GM21619 (cell line): Measurements from ENCODE around the gene ATP9B.
"Not testable (repeated sequence)": the region's sequence is repeated elsewhere in the genome, so short reads cannot be mapped to it uniquely, and the experiment has no call there.

Source experiments
- ATAC-seq: cut with Tn5 transposase; IDR thresholded peaks from one replicate; pipeline ENCODE4 v1.9.1; 2021; ENCODE audit not compliant: unreplicated experiment

ATP9B gene

DNA sequence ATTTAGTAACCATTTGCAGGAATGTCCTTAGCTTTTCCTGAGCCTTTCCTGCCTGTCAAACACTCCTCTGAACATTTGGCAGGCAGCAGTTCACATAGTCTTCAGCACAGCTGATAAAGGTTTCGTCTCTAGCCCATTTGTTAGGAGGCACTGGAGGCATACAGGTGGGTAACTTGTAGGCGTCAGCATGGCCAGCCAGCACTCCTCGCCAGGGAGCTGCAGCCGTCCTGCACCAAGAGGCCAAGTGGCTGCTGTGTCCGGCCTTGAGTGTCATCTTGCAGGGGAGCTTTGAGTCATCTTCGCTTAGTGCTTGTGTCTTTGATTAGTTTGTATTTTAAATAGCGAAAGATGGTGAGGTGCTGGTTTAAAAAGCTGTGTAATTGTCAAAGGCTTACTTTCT is 206.3 kb downstream of the ATP9B start:
- ATAC-seq = no peak

DNA sequence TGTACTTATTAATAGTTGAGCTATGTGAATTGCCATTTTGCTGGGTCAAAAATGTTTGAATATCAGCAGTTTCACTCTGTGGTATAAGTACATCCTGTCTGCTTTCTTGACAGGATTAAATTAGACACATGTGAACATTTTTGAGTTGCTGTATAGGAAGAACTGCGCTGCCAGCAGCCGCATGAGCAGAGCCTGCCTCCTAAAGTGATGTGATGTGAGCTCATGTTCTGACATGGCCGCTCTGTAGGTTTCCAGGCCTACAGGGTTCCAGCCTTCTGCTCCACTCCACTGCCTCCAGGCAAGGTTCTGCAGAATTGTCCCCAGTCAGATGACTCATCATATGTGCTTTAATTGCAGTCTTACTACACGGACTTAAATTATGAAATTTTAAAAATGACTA is 206.8 kb downstream of the ATP9B start:
- peak; percentile 87 for ATAC-seq

DNA sequence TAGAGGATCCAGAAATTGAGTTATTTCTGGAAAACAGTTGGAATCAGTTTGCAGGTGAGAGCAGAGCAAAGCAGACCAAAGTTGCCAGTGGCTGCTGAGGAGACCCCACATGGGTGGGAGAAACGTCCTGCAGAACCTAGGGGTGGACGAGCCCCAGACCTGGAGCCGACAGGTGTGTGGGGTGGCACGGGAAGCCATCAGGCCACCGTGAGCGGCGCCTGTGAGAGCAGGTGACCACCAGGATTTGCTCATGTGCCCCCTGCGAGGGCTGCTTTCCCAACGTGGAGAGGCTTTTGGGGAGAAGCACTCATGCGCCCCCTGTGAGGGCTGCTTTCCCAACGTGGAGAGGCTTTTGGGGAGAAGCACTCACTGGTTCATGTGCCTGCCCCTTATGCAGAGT is 209.7 kb downstream of the ATP9B start:
- no peak for ATAC-seq

DNA sequence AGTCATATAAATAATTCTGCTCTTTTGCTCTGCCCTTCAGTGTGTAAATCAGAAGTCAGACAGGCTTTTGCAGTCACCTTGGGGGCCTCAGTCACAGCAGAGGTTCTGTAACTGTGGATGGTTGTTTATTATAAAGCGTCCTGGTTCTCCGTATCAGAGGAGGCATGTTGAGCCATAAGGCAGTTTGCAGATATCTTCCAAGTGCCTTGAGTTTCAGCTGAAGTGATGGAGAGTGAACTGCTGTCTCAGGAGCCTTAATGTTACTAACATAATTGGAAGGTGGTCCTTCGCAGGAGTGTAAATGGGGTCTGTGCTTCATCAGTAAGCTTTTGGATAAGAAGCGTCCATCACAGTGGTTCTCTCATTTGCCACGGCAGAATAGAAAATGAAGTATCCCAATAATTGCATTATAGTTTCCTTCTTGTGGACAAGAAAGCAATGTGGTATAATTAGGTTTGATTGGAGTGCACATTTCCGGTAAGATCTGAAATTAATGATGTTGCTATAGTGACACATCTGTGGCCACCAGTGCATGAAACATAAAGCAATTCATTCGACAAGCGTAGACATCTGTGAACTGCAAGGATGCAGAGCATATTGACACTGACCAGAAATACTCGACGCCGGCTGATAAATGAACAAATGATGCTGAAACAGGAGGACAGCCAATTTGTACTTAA is 214.1 kb downstream of the ATP9B start:
- no peak for ATAC-seq

DNA sequence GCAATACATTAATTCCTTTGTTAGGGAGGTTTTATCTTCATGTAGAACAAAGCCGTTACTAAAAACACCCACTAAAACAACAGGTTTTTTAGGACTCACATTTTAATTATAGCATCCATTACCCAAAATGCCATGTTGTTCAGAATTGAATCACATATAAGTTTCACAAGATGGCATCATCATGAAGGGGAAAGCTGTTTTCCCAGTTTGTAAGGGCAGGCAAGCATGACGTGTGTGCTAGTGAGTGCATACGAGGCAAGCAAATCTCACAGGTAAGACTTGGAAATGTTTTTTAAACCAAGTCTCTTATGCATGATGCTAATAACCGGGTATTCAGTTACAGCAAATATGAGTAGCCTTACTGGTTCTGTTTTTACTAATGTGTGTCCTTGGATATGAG is 214.7 kb downstream of the ATP9B start:
- ATAC-seq = no peak

DNA sequence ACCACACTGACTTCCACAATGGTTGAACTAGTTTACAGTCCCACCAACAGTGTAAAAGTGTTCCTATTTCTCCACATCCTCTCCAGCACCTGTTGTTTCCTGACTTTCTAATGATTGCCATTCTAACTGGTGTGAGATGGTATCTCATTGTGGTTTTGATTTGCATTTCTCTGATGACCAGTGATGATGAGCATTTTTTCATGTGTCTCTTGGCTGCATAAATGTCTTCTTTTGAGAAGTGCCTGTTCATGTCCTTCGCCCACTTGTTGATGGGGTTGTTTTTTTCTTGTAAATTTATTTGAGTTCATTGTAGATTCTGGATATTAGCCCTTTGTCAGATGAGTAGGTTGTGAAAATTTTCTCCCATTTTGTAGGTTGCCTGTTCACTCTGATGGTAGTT is 216.0 kb downstream of the ATP9B start:
- not testable (repeated sequence) for ATAC-seq

DNA sequence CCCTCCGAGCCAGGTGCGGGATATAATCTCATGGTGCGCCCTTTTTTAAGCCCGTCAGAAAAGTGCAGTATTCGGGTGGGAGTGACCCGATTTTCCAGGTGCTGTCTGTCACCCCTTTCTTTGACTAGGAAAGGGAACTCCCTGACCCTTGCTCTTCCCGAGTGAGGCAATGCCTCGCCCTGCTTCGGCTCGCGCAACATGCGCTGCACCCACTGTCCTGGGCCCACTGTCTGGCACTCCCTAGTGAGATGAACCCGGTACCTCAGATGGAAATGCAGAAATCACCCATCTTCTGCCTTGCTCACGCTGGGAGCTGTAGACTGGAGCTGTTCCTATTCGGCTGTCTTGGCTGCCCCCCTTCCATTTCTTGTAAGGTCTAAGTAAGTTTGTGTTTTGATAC is 221.2 kb downstream of the ATP9B start:
- ATAC-seq = not testable (repeated sequence)

DNA sequence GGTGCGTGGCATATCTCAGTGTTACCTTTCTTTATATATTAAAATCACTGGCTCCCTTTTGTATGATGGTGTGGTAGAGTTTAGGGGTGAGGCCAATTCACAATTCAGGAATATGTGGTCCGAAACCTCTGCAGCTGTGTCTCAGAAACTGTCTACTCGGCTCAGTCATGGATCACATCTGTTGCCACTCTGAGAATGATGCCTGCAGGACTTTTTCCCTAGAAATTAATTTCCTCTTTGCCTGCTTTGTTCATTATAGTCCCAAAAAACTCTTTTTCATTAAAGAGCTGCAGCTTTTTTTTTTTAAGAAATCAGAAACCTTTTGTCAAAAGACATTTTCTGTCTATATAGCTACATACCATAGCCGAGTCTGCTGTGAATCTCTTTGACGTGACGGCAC is 221.7 kb downstream of the ATP9B start:
- ATAC-seq = no peak

DNA sequence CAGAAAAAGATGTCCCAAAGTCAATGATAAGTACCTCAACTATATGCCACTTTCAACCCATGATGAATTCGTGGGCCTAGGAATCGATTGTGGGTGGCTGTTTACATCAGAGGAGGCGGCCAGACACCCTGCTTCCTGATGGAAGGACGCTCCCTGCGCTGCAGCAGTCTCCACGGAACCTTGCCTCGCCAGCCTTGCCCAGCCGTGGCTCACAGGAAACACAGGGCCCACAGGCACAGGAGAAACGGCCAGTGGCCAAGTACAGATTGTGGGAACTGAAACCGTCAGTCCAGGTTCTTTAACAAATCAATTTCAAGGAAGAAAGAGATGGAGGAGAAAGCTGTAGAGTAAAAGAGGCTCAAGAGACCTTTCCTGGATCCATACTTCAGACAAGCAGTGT is 225.0 kb downstream of the ATP9B start:
- no peak for ATAC-seq

DNA sequence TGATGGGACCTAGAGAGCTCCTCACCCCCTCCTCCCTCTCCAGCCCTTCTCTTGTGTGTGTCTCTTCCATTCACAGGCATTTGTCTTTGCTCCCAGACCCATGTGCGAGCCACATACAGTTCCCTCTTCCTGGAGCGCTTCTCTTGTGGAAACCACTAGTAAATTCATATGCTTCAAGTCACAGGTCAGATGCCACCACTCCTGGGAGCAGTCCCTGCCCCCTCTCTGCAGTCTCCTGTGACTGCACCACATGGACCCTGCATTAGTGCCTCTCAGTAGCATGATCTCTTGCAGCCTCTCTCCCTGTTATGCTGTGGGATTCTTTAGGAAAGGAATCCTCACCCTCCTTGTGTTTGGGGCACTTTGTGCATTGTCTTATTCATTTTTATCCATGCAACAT is 230.1 kb downstream of the ATP9B start:
- no peak for ATAC-seq

DNA sequence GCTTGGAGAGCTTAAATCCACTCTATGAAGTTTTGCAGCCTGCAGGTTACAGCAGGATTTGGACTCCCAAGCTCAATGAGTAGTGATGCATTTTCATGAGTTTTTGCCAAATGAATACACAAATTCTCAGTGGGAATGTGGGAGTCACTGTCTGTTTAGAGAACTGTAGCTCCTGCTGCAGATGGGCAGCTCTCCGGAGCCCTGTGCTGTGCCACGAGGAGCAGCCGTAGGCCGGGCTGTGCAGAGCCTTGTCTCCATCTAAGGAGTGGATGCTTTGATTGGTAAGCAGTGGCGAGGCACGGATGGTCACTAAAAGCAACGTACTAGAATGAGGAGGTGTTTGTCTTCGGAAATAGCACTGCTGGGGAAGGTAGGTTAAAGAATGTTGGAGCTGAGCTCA is 230.5 kb downstream of the ATP9B start:
- no peak for ATAC-seq

DNA sequence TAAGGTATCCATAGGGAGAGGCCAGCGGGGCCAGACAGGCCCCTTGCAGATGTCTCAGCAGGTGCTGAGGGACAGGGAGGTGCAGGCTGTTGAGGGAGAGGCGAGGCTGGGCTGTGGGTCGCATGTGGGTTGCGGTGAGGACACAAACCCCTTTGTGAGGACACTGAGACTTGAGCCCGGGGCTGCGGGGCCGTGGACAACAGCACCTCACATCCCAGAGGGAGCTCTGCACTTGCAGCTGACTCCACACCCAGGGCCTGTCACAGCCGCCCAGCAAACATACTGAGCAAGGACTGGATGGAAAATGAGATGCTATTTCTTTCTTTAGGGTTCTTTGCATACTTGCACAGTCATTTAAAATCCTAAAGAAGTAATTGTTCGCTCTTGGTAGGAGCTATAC is 231.2 kb downstream of the ATP9B start:
- no peak for ATAC-seq

DNA sequence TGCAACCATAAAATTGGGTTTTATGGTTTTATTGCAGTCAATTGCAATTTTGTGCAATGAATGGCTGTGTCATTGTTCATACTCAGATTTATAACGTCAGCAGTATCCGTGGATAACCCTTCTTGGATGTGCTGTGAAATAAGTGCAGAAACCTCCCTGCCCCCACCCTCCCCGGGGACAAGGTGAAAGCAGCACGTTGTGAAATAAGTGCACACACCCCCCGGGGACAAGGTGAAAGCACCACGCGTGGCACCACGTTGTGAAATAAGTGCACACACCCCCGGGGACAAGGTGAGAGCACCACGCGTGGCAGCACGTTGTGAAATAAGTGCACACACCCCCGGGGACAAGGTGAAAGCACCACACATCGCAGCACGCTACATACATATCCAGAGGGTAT is 232.9 kb downstream of the ATP9B start:
- ATAC-seq = no peak

DNA sequence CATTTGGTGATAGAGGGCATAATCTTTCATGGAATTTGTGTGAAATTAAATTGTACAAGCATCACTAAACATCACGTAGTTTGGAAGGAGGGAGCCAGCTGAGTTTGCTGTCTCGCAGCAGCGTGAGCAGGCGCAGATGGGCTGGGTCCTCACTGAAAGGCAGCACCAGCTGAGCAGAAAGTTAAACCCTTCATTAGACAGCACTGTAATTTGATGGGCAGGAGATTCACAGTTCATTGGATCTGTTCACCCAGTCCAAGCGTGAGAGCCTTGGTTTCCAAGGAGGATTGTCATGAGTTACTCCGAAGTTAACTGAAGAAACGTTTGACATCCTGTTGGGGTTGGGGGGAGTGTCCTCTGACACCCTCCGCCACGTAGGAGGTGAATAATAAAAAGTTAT is 236.7 kb downstream of the ATP9B start:
- no peak for ATAC-seq

DNA sequence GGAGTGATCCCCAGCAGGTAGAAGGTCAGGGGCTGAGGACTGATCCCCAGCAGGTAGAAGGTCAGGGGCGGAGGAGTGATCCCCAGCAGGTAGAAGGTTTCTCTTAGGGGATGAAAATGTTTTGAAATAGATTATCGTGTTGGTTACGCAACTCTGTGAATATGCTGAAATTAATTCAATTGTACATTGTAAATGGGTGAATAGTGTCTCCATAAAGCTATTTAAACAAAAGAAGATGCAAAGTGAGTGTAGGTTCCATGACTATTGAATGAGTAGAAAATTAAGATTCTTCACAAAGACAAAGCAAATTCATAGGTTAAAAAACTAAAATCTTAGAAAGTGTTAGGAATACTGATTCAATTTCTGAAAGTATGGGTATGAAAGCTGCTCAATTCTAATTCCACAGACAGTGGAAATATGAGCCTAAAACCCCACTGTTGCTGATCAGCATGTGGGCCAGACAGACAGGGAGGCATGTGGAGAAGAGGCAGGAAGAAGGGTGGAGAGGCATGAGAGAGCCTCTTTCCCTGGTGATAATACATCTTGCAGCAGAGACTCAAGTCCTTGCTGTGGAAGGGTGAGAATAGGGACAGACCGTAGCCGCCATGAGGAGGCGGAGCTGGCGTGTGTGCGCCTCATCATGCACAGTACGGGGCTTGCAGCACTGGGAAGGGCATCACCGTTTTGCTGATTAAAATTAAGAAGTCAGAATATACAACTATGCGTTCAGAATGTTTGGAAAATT is 240.6 kb downstream of the ATP9B start:
- no peak for ATAC-seq

DNA sequence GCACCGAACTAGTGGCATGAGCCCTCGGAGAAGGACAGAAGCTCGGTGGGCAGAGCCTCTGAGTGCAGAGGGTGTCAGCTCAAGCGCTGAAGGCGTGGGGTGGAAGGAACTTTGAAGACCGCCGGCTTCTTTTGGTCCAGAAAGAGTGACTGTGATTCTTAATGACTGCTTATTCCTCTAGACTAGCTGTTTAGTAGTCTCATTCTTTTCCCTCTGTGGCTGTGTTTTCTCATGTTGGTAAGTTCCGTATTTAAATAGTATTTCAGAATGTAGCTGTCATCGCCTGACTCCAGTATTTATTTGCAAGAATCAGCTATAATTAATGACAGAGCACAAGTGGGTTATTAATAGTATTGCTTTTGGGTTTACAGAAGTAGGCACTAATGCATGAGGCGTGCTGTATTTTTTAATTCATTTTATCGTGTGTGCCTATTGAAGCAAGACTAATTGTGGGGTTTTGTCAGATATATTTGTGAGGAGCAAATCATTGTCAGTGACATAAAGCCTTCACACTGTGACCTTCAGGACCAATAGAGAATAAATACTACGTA is 245.7 kb downstream of the ATP9B start:
- no peak for ATAC-seq

DNA sequence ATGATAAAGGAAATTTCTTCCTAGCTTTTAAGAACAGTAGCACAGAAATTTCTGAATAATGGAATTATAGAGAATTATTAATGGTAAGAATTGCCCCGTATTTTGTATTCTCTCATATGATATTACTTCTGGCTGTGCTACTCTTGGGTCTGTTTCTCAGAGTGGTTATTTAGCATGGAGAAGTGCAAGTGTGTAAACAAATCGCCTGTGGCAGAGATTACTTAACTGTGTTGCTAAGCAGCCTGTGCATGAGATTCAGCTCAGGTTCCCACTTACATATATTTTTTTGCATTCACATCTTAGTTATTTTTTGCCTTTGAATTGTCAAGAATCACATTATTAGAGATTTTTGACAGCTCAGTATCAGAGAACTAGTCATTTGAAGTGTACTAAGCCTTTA is 246.4 kb downstream of the ATP9B start:
- ATAC-seq = no peak

DNA sequence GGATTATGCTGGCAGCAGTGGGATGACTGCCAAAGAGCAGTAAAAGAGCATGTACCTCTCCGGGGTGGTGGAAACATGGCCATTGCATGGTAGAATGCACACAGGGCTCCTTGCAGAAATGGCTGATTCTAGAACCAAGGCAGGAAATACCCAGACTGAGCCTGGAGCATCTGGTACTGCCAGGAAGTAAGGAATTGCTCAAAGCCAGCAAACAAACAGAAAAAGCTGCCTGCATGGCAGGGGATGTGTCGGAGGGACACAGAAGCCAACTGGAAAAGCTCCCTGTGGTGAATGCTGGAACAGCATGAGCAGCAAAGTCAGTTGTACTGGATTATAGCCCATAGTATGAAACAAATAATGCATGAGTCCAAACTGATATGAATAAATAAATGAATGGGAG is 248.5 kb downstream of the ATP9B start:
- no peak for ATAC-seq

DNA sequence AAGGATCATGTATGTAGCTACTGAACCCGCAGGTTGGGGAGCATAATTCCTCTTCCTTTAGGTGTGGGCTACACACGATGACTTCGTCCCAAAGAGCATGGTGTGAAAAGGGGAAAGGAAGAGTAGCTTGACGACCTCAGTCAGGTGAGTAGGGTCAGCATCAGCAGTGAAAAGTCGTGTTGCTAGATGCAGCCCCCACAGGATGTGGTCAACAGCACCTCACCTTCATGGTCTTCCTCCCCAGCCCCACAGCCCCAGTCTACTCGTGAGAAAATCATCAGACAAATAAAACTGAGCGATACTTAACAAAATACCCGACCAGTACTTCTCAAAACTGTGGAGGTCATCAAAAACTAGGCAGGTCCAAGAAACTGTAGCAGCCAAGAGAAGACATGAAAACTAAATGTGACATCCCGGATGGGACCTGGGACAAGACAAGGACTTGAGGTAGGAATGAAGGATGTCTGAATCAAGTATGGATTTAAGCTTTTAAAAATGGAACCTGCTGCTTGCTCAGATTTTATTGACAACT is 249.0 kb downstream of the ATP9B start:
- no peak for ATAC-seq

DNA sequence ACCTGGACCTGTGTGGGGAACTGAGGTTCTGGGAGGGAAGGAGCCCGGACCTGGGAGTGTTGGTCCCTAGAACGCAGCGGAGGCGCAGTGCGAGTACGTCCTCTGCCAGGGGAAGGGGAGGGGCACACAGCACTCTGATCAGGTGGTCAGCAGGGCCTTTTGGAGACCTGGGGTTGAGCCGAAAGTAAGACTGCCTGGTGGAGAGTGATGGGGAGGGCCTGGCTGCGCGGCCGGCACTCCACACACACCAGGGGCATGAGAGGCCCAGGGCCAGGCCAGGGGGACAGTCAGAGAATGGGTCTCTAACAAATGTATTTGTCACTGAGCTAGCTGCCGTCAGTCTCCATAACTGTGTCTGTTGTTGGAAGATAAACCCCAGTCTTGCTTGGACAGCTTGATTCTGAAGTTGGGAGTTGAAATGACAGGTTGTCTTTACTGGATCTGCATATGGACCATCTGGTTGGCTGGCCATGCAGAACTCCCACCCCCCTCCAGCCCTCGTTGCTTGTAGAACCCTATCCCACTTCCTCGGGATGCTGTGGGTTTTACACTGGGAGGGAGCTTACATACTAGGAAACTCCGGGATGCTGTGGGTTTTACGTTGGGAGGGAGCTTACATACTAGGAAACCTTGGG is 251.1 kb downstream of the ATP9B start:
- ATAC-seq = no peak

DNA sequence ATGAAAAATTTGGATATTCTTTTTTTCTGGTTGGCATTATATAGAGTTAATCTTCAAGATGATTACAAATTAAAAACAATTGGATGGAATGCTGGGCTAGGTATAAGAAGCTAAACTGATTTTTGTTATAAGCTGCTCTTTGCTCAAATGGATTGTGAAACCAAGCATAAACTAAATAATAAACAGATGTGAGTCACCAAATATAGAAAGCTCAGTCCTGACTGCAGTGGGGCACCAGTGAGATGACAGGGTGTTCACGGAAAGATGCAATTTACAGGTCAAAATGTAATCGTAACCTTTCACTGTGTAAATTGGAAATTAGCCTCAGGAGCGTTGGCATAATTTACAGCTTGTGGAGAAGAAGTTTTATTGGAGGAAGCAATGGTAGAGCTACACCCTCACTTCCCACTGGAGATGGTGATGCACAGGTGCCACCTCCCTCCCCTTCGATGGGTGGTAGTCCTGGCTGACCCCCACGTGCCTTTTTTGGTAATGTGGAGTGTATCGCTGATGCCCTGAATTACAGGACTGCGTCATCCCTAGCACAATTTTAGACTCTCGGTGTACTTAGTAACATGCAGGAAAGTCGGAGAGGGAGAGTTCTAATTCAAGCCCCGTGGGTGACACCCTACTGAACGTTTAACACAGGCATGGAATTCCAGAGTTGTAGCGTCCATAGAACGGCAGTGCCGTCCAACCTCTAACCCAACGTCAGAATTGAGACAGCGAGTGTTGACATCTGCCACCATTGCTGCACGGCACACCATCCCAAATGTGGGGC is 252.6 kb downstream of the ATP9B start:
- no peak for ATAC-seq
